Ectodermal cell (in vitro differentiated cells): ENCODE measurements around the gene ZNF75A.

Experiments used
- H3K27ac ChIP-seq: 2 replicates; pipeline ENCODE4 v1.7.0; 2013; ENCODE audit warnings: mild to moderate bottlenecking, low read depth, low read length; ENCODE audit not compliant: insufficient read depth, poor library complexity, severe bottlenecking
- H3K27me3 ChIP-seq: 2 replicates; pipeline ENCODE4 v1.7.0; 2013; ENCODE audit warnings: mild to moderate bottlenecking, low read length; ENCODE audit not compliant: insufficient read depth, control insufficient read depth, poor library complexity, severe bottlenecking
- H3K36me3 ChIP-seq: one replicate; pipeline ENCODE4 v1.7.0; 2013; ENCODE audit warnings: low read length; ENCODE audit not compliant: control insufficient read depth, insufficient read depth
- H3K4me1 ChIP-seq: one replicate; pipeline ENCODE4 v1.7.0; 2013; ENCODE audit warnings: low read length; ENCODE audit not compliant: control insufficient read depth, insufficient read depth
- H3K4me3 ChIP-seq: 2 replicates; pipeline ENCODE4 v1.7.0; 2013; ENCODE audit warnings: low read depth, low read length, control low read depth; ENCODE audit not compliant: insufficient read depth
- H3K9me3 ChIP-seq: 2 replicates; pipeline ENCODE4 v1.7.0; 2013; ENCODE audit warnings: mild to moderate bottlenecking, low read length, moderate library complexity; ENCODE audit not compliant: control insufficient read depth
- WGBS, 2 experiments: methylation state at CpG; one replicate each; pipeline ENCODE4 v1.1.7; 2013; ENCODE audit warnings: missing lambda C conversion rate in 2 of 2; 5-methylcytosine and 5-hydroxymethylcytosine counted together

Gene ZNF75A

GRCh38 chr16:3328104-3328503 is 22.8 kb downstream of the ZNF75A start:
- Histone ChIP-seq H3K4me1 (no peaks in the 10 kb centered on the region), H3K9me3 (no peaks in the 10 kb centered on the region), H3K27me3 (no peaks in the 10 kb centered on the region), H3K36me3 (no peaks in the 10 kb centered on the region), H3K27ac (no peak overlapping the region), H3K4me3 (no peak overlapping the region)
- WGBS, 2 experiments: 71 to 83% methylated on average over 2 to 3 of the region's 3 CpGs

GRCh38 chr16:3328643-3329042 is 23.3 kb downstream of the ZNF75A start:
- 62 to 68% methylated on average over 2 of the region's 2 CpGs for WGBS, 2 experiments
- H3K9me3 ChIP-seq: no peaks in the 10 kb centered on the region
- no peak overlapping the region for H3K27ac ChIP-seq
- no peaks in the 10 kb centered on the region for H3K4me1 ChIP-seq
- no peaks in the 10 kb centered on the region for H3K27me3 ChIP-seq
- H3K36me3 ChIP-seq: no peaks in the 10 kb centered on the region
- no peak overlapping the region for H3K4me3 ChIP-seq

GRCh38 chr16:3346041-3346440 is 40.7 kb downstream of the ZNF75A start:
- no peak overlapping the region for H3K4me3 ChIP-seq
- no peaks in the 10 kb centered on the region for H3K4me1 ChIP-seq
- no peak overlapping the region for H3K27ac ChIP-seq
- no peaks in the 10 kb centered on the region for H3K36me3 ChIP-seq
- H3K27me3 ChIP-seq: no peaks in the 10 kb centered on the region
- H3K9me3 ChIP-seq: no peaks in the 10 kb centered on the region
- 66 to 70% methylated on average over 2 of the region's 2 CpGs for whole genome bisulfite sequencing, 2 experiments

GRCh38 chr16:3347586-3347985 is 42.3 kb downstream of the ZNF75A start:
- Histone ChIP-seq H3K4me3 (no peak overlapping the region), H3K27me3 (no peaks in the 10 kb centered on the region), H3K36me3 (no peaks in the 10 kb centered on the region), H3K27ac (no peak overlapping the region), H3K9me3 (no peaks in the 10 kb centered on the region), H3K4me1 (no peaks in the 10 kb centered on the region)
- 76 to 84% methylated on average over 6 of the region's 10 CpGs for WGBS, 2 experiments

- H3K27ac ChIP-seq: no peak overlapping the region
- WGBS, 2 experiments: 85 to 89% methylated on average over 3 of the region's 4 CpGs
- no peaks in the 10 kb centered on the region for H3K36me3 ChIP-seq
- H3K27me3 ChIP-seq: no peaks in the 10 kb centered on the region
- no peak overlapping the region for H3K4me3 ChIP-seq
- no peaks in the 10 kb centered on the region for H3K4me1 ChIP-seq
- no peaks in the 10 kb centered on the region for H3K9me3 ChIP-seq
Observed at GRCh38 chr16:3348547-3349167, 43.4 kb downstream of the ZNF75A start.

- no peaks in the 10 kb centered on the region for H3K36me3 ChIP-seq
- H3K27me3 ChIP-seq: no peaks in the 10 kb centered on the region
- 77 to 79% methylated on average over 12 to 13 of the region's 13 CpGs for WGBS, 2 experiments
- H3K4me3 ChIP-seq: no peak overlapping the region
- H3K9me3 ChIP-seq: no peaks in the 10 kb centered on the region
- H3K27ac ChIP-seq: no peak overlapping the region
- H3K4me1 ChIP-seq: no peaks in the 10 kb centered on the region
Observed at GRCh38 chr16:3349175-3349574, 43.9 kb downstream of the ZNF75A start.

GRCh38 chr16:3355589-3355988 is 50.3 kb downstream of the ZNF75A start, which contains the start of gene OR2C1:
Gene OR2C1, plus strand, starts transcription at chr16:3355889. Its CDS starts 52 bp downstream, at chr16:3355941.
- H3K36me3 ChIP-seq: no peaks in the 10 kb centered on the region
- WGBS, 2 experiments: 75 to 80% methylated on average over 3 of the region's 3 CpGs
- no peak within 1 kb of the TSS for H3K4me3 ChIP-seq
- no peaks in the 10 kb centered on the region for H3K4me1 ChIP-seq
- H3K27me3 ChIP-seq: no peaks in the 10 kb centered on the region
- H3K9me3 ChIP-seq: no peaks in the 10 kb centered on the region
- no peak within 1 kb of the TSS for H3K27ac ChIP-seq

GRCh38 chr16:3356118-3356517 is 50.8 kb downstream of the ZNF75A start:
- H3K4me3 ChIP-seq: no peak overlapping the region

GRCh38 chr16:3358871-3359270 is 53.6 kb downstream of the ZNF75A start:
- Histone ChIP-seq H3K27me3 (no peaks in the 10 kb centered on the region), H3K36me3 (no peaks in the 10 kb centered on the region), H3K9me3 (no peaks in the 10 kb centered on the region), H3K27ac (no peak overlapping the region), H3K4me3 (no peak overlapping the region), H3K4me1 (no peaks in the 10 kb centered on the region)
- WGBS, 2 experiments: no CpG with 5 or more reads among the region's 1 CpG

More at GRCh38 chr16:3356118-3356517, 50.8 kb downstream of the ZNF75A start:
- H3K27ac ChIP-seq: no peak overlapping the region
- WGBS, 2 experiments: 89 to 93% methylated on average over 10 of the region's 10 CpGs
- no peaks in the 10 kb centered on the region for H3K27me3 ChIP-seq
- H3K36me3 ChIP-seq: no peaks in the 10 kb centered on the region
- H3K4me1 ChIP-seq: no peaks in the 10 kb centered on the region
- no peaks in the 10 kb centered on the region for H3K9me3 ChIP-seq

GRCh38 chr16:3362931-3363330 is 57.6 kb downstream of the ZNF75A start:
- Histone ChIP-seq H3K36me3 (no peaks in the 10 kb centered on the region), H3K4me1 (no peaks in the 10 kb centered on the region), H3K27ac (no peak overlapping the region), H3K4me3 (no peak overlapping the region), H3K27me3 (no peaks in the 10 kb centered on the region), H3K9me3 (no peaks in the 10 kb centered on the region)

GRCh38 chr16:3363793-3364192 is 58.5 kb downstream of the ZNF75A start:
- no peak overlapping the region for H3K27ac ChIP-seq
- H3K27me3 ChIP-seq: no peaks in the 10 kb centered on the region
- H3K4me3 ChIP-seq: no peak overlapping the region
- H3K36me3 ChIP-seq: no peaks in the 10 kb centered on the region
- WGBS, 2 experiments: 91 to 92% methylated on average over 7 of the region's 7 CpGs
- H3K4me1 ChIP-seq: no peaks in the 10 kb centered on the region
- H3K9me3 ChIP-seq: no peaks in the 10 kb centered on the region
